Epithelial cell of proximal tubule (primary cell): Measurements from ENCODE around the gene NRXN3. TPM values are rescaled to one million over a fixed set of nuclear protein-coding genes. Genes with fewer than 3 reads are reported as not detected.
"Not testable (repeated sequence)": the region's sequence is repeated elsewhere in the genome, so short reads cannot be mapped to it uniquely, and the experiment has no call there.

ENCODE experiments used
- DNase-seq: peaks from one replicate; pipeline ENCODE4 v3.0.0-alpha.2; 2011; ENCODE audit warnings: low read depth
- H3K4me3 ChIP-seq: 2 replicates; pipeline ENCODE4 v1.5.1; 2011; ENCODE audit warnings: low read depth, mild to moderate bottlenecking, low read length
- CTCF ChIP-seq: conservative IDR thresholded peaks from 2 replicates; pipeline ENCODE4 v1.5.1; 2012; ENCODE audit warnings: low read depth, mild to moderate bottlenecking, low read length
- total RNA-seq: library from RNA; depleted of rRNA; stranded (reverse); fragments of >200 nt; gene quantifications from 2 replicates; pipeline ENCODE4 v1.2.3, GENCODE V29; 2015

NRXN3 gene
- total RNA-seq, 1 donor from 2014 or later, result 1.2 TPM

- no peak for DNase-seq
- H3K4me3 ChIP-seq, result no peak overlapping the region
- no peak for TF ChIP-seq CTCF
These were observed 354.6 kb downstream of the NRXN3 start for GRCh38 chr14:78524766-78525165.

- no peak for TF ChIP-seq CTCF
- no peak overlapping the region for H3K4me3 ChIP-seq
- no peak for DNase-seq
These were observed 359.9 kb downstream of the NRXN3 start for GRCh38 chr14:78530078-78530477.

- no peak overlapping the region for H3K4me3 ChIP-seq
- DNase-seq, result no peak
- no peak for TF ChIP-seq CTCF
These were observed 364.0 kb downstream of the NRXN3 start for GRCh38 chr14:78534141-78534540.

- no peak for DNase-seq
- TF ChIP-seq CTCF, result no peak
- H3K4me3 ChIP-seq, result no peak overlapping the region
These were observed 364.9 kb downstream of the NRXN3 start for GRCh38 chr14:78535041-78535440.

- not testable (repeated sequence) for H3K4me3 ChIP-seq, DNase-seq
These were observed 371.6 kb downstream of the NRXN3 start for GRCh38 chr14:78541788-78542187.

GRCh38 chr14:78543433-78543832, 373.3 kb downstream of the NRXN3 start:
- TF ChIP-seq CTCF, result no peak
- H3K4me3 ChIP-seq, result no peak overlapping the region
- DNase-seq, result no peak

- no peak overlapping the region for H3K4me3 ChIP-seq
- no peak for DNase-seq
- no peak for TF ChIP-seq CTCF
These were observed 390.9 kb downstream of the NRXN3 start for GRCh38 chr14:78561074-78561473.
